Measurements from ENCODE around the gene BCAP31.
"Not testable (repeated sequence)": the region's sequence is repeated elsewhere in the genome, so short reads cannot be mapped to it uniquely, and the experiment has no call there.

The BCAP31 gene

GRCh38 chrX:153733651-153734240 lies 9.6 kb upstream of the BCAP31 start:
- no peak for DNase-seq

GRCh38 chrX:153732401-153732800 lies 8.2 kb upstream of the BCAP31 start:
- no peak for DNase-seq

GRCh38 chrX:153731845-153732215 lies 7.6 kb upstream of the BCAP31 start:
- DNase-seq, result no peak

- no peak for DNase-seq
Observed at GRCh38 chrX:153731117-153731844, 7.1 kb upstream of the BCAP31 start.

GRCh38 chrX:153730115-153730514 lies 5.9 kb upstream of the BCAP31 start:
- DNase-seq, result not testable (repeated sequence)

GRCh38 chrX:153728951-153729631 lies 4.9 kb upstream of the BCAP31 start:
- no peak for DNase-seq

- no peak for DNase-seq
Observed at GRCh38 chrX:153728095-153728494, 3.9 kb upstream of the BCAP31 start.

- no peak for DNase-seq
Observed at GRCh38 chrX:153727123-153727931, 3.1 kb upstream of the BCAP31 start.

GRCh38 chrX:153726286-153727122 lies 2.3 kb upstream of the BCAP31 start:
- peak; percentile 57 for DNase-seq

- DNase-seq, result no peak
Observed at GRCh38 chrX:153725832-153726285, 1.7 kb upstream of the BCAP31 start.

- DNase-seq, result peak; percentile 29
Observed at GRCh38 chrX:153725039-153725831, 1.0 kb upstream of the BCAP31 start.

- peak; percentile 75 for DNase-seq
Observed at GRCh38 chrX:153723351-153724251, 586 bp downstream of the BCAP31 start.

GRCh38 chrX:153722704-153723350 lies 1.4 kb downstream of the BCAP31 start:
- no peak for DNase-seq

- no peak for DNase-seq
Observed at GRCh38 chrX:153719701-153720100, 4.5 kb downstream of the BCAP31 start.

GRCh38 chrX:153719238-153719637 lies 4.9 kb downstream of the BCAP31 start:
- DNase-seq, result no peak

GRCh38 chrX:153717445-153717844 lies 6.7 kb downstream of the BCAP31 start:
- no peak for DNase-seq

- no peak for DNase-seq
Observed at GRCh38 chrX:153714256-153714655, 9.9 kb downstream of the BCAP31 start.

GRCh38 chrX:153709726-153710674 lies 14.2 kb downstream of the BCAP31 start:
- no peak for DNase-seq

- peak; percentile 54 for DNase-seq
Observed at GRCh38 chrX:153708415-153708814, 15.8 kb downstream of the BCAP31 start.

Measured in CD4-positive, alpha-beta T cell treated with Interleukin-17A for 4 hours (primary cell).